CD4-positive, alpha-beta T cell (primary cell): ENCODE measurements around the gene HIRIP3. TPM values are rescaled to one million over a fixed set of nuclear protein-coding genes. Genes with fewer than 3 reads are reported as not detected.

Experiments used
- ATAC-seq: fragments of 200-7000 bp; cut with Tn5 transposase; one replicate; pipeline ENCODE4 v1.10.0; 2022; ENCODE audit warnings: mild to moderate bottlenecking; ENCODE audit not compliant: poor library complexity
- CTCF ChIA-PET: fragments of 350-600 bp; sonication (Branson Sonifier 250); formaldehyde crosslinking; loops from one replicate; lab custom pipeline; 2021; ENCODE audit warnings: antibody characterized with exemption, inconsistent platforms; lab: Charles Lee
- POLR2A ChIA-PET: fragments of 350-600 bp; sonication (Branson Sonifier 250); formaldehyde crosslinking; loops from one replicate; lab custom pipeline; 2021; ENCODE audit warnings: antibody characterized with exemption, inconsistent platforms; lab: Charles Lee
- DNase-seq, 14 experiments: peaks; one replicate each; pipeline ENCODE4 v3.0.0-alpha.2; 2013 to 2020; ENCODE audit warnings: mixed read lengths in 2 of 14
- H3K27ac ChIP-seq, 2 donors: one replicate each; pipeline versions ENCODE4 v1.5.1 to v1.7.0; 2013; ENCODE audit warnings: low read length in 2 of 2, low read depth in 1 of 2, mild to moderate bottlenecking in 1 of 2
- H3K27me3 ChIP-seq, 2 experiments: 1 replicate in 1 of 2; 2 replicates in 1 of 2; pipeline versions ENCODE4 v1.6.1 to v1.7.0; 2013; ENCODE audit warnings: low read length in 2 of 2, control low read depth in 1 of 2, mild to moderate bottlenecking in 1 of 2, moderate library complexity in 1 of 2; ENCODE audit not compliant: insufficient read depth in 2 of 2, control insufficient read depth in 1 of 2
- H3K36me3 ChIP-seq: one replicate; pipeline ENCODE4 v1.6.1; 2013; ENCODE audit warnings: low read length, control low read depth; ENCODE audit not compliant: insufficient read depth
- H3K4me1 ChIP-seq: one replicate; pipeline ENCODE4 v1.6.1; 2013; ENCODE audit warnings: low read length, control low read depth; ENCODE audit not compliant: insufficient read depth
- H3K4me3 ChIP-seq: one replicate; pipeline ENCODE4 v1.5.1; 2013; ENCODE audit warnings: mild to moderate bottlenecking, low read length, moderate library complexity
- H3K9me3 ChIP-seq, 2 experiments: 1 replicate in 1 of 2; 2 replicates in 1 of 2; pipeline versions ENCODE4 v1.6.1 to v1.7.0; 2013; ENCODE audit warnings: low read length in 2 of 2, mild to moderate bottlenecking in 2 of 2, control low read depth in 1 of 2, moderate library complexity in 1 of 2; ENCODE audit not compliant: control insufficient read depth in 1 of 2, insufficient read depth in 1 of 2
- H3K27ac Mint-ChIP-seq: one replicate; pipeline ENCODE4 v1.8.0; 2020; ENCODE audit warnings: mixed read lengths
- H3K27me3 Mint-ChIP-seq: one replicate; pipeline ENCODE4 v1.8.0; 2021; ENCODE audit warnings: mixed read lengths
- H3K36me3 Mint-ChIP-seq: one replicate; pipeline ENCODE4 v1.8.0; 2021; ENCODE audit warnings: low read depth, mixed read lengths
- H3K4me1 Mint-ChIP-seq: one replicate; pipeline ENCODE4 v1.8.0; 2021; ENCODE audit warnings: low read depth, mixed read lengths
- H3K4me3 Mint-ChIP-seq: one replicate; pipeline ENCODE4 v1.8.0; 2020; ENCODE audit warnings: mild to moderate bottlenecking, mixed read lengths
- H3K9me3 Mint-ChIP-seq: one replicate; pipeline ENCODE4 v1.8.0; 2020; ENCODE audit warnings: mixed read lengths
- CTCF ChIP-seq: fragments of 200-600 bp; IDR thresholded peaks from one replicate; pipeline ENCODE4 v1.8.0; 2022; ENCODE audit warnings: antibody characterized with exemption, mild to moderate bottlenecking
- intact Hi-C, 2 experiments: fragments of 100-400 bp; cut with DNase I in 1 of 2; cut with micrococcal nuclease in 1 of 2; formaldehyde crosslinking; loops; one replicate each; pipeline versions ENCODE4 v1.15.1 to v1.9.0; 2023 to 2025; cut with DNase I, micrococcal nuclease
- total RNA-seq, 174 experiments: library from RNA in 2 of 174; stranded (reverse) in 2 of 174; gene quantifications; one replicate each; pipeline ENCODE4 v1.2.3 and lab custom pipeline; 2021 to 2026

The HIRIP3 gene
- total RNA-seq, 2 experiments from 2014 or later = 8.5 to 11.8 TPM

- Histone ChIP-seq H3K4me3 (no peak overlapping the region), H3K27me3 (no peaks in the 10 kb centered on the region), H3K27ac (no peak overlapping the region), H3K9me3 (no peaks in the 10 kb centered on the region), H3K36me3 (peaks cover 84% of the 10 kb centered on the region), H3K4me1 (peaks cover 3% of the 10 kb centered on the region)
- H3K36me3 Mint-ChIP-seq = peaks cover 73% of the 10 kb centered on the region
- ChIA-PET POLR2A (interaction anchor here (0.9 kb wide), 1 partner anchor 16 kb away, joined by 4 read pairs; the partner anchor contains the start of gene TAOK2), CTCF (no interaction called here)
- TF ChIP-seq CTCF = no peak
- no peak for ATAC-seq
- no peak for DNase-seq
- no peak overlapping the region for H3K27ac Mint-ChIP-seq
- no peaks in the 10 kb centered on the region for H3K27me3 Mint-ChIP-seq
- no peak overlapping the region for H3K4me3 Mint-ChIP-seq
- H3K4me1 Mint-ChIP-seq = peaks cover 3% of the 10 kb centered on the region
- no peaks in the 10 kb centered on the region for H3K9me3 Mint-ChIP-seq
- intact Hi-C loops = no loop called here
These were observed 6.1 kb downstream of the HIRIP3 start for GRCh38 chr16:29989111-29989858.

GRCh38 chr16:29988346-29989075 lies 6.9 kb downstream of the HIRIP3 start:
- Histone ChIP-seq H3K36me3 (peaks cover 87% of the 10 kb centered on the region), H3K27me3 (no peaks in the 10 kb centered on the region), H3K4me3 (no peak overlapping the region), H3K27ac (no peak overlapping the region), H3K9me3 (no peaks in the 10 kb centered on the region), H3K4me1 (no peaks in the 10 kb centered on the region)
- POLR2A ChIA-PET = interaction anchor here (0.9 kb wide), 1 partner anchor 15 kb away, joined by 4 read pairs; the partner anchor contains the start of gene TAOK2
- Mint-ChIP-seq H3K36me3 (peaks cover 73% of the 10 kb centered on the region), H3K27ac (peak overlapping the region; percentile 17), H3K4me1 (no peaks in the 10 kb centered on the region), H3K4me3 (no peak overlapping the region), H3K27me3 (no peaks in the 10 kb centered on the region), H3K9me3 (no peaks in the 10 kb centered on the region)
- ATAC-seq (no peak), DNase-seq (no peak)
- intact Hi-C loops = no loop called here
- CTCF ChIA-PET = no interaction called here
- no peak for TF ChIP-seq CTCF

GRCh38 chr16:29987371-29988085 lies 7.9 kb downstream of the HIRIP3 start:
- no peak overlapping the region for H3K4me3 Mint-ChIP-seq
- POLR2A ChIA-PET = no interaction called here
- intact Hi-C loops = no loop called here
- no peak overlapping the region for H3K27ac Mint-ChIP-seq
- CTCF ChIA-PET = no interaction called here
- Histone ChIP-seq H3K36me3 (peaks cover 87% of the 10 kb centered on the region), H3K4me3 (no peak overlapping the region), H3K9me3 (no peaks in the 10 kb centered on the region), H3K27ac (no peak overlapping the region), H3K27me3 (no peaks in the 10 kb centered on the region), H3K4me1 (no peaks in the 10 kb centered on the region)
- H3K27me3 Mint-ChIP-seq = no peaks in the 10 kb centered on the region
- peaks cover 80% of the 10 kb centered on the region for H3K36me3 Mint-ChIP-seq
- no peak for TF ChIP-seq CTCF
- ATAC-seq (no peak), DNase-seq (no peak)
- H3K4me1 Mint-ChIP-seq = no peaks in the 10 kb centered on the region
- H3K9me3 Mint-ChIP-seq = no peaks in the 10 kb centered on the region
